A673 (cell line): Measurements from ENCODE around the gene KCNT2. TPM values are rescaled to one million over a fixed set of nuclear protein-coding genes. Genes with fewer than 3 reads are reported as not detected.

Experiments used
- BruUV-seq: library from RNA; stranded (reverse); fragments of 400-500 nt; replicated peaks from 2 replicates; lab custom pipeline; 2021; lab: Mats Ljungman, UMichigan
- CTCF ChIA-PET: fragments of 300-600 bp; sonication (Branson Sonifier 250); formaldehyde crosslinking; loops from one replicate; lab custom pipeline; 2022; ENCODE audit warnings: antibody characterized with exemption; lab: Charles Lee
- POLR2A ChIA-PET: fragments of 300-600 bp; sonication (Branson Sonifier 250); formaldehyde crosslinking; loops from one replicate; lab custom pipeline; 2022; ENCODE audit warnings: antibody characterized with exemption; ENCODE audit not compliant: low non-redundant PET; lab: Charles Lee
- DNase-seq: peaks from one replicate; pipeline ENCODE4 v3.0.0-alpha.2; 2015; ENCODE audit warnings: low spot score
- H3K27ac ChIP-seq: fragments of 200-600 bp; sonication (generic); 2 replicates; pipeline ENCODE4 v1.5.1; 2016; ENCODE audit warnings: mixed run types, low read depth, mild to moderate bottlenecking, mixed read lengths, antibody characterized with exemption, low read length; ENCODE audit not compliant: poor library complexity, severe bottlenecking
- H3K27me3 ChIP-seq: fragments of 200-600 bp; sonication (generic); replicated peaks from 2 replicates; pipeline ENCODE4 v1.6.1; 2017; ENCODE audit warnings: mixed run types, low read depth, mild to moderate bottlenecking, mixed read lengths, antibody characterized with exemption, low read length; ENCODE audit not compliant: insufficient read depth, poor library complexity
- H3K36me3 ChIP-seq: fragments of 200-600 bp; sonication (generic); 2 replicates; pipeline ENCODE4 v1.6.1; 2016; ENCODE audit warnings: mixed run types, mild to moderate bottlenecking, mixed read lengths, antibody characterized with exemption, low read length; ENCODE audit not compliant: insufficient read depth, poor library complexity, severe bottlenecking
- H3K4me1 ChIP-seq: fragments of 200-600 bp; sonication (generic); 2 replicates; pipeline ENCODE4 v1.6.1; 2017; ENCODE audit warnings: mixed run types, mild to moderate bottlenecking, mixed read lengths, antibody characterized with exemption, low read length; ENCODE audit not compliant: insufficient read depth, poor library complexity, severe bottlenecking
- H3K4me3 ChIP-seq: fragments of 200-600 bp; sonication (generic); 2 replicates; pipeline ENCODE4 v1.5.1; 2016; ENCODE audit warnings: low read depth, mixed run types, mild to moderate bottlenecking, mixed read lengths, low read length; ENCODE audit not compliant: poor library complexity, severe bottlenecking
- H3K9me3 ChIP-seq: fragments of 200-600 bp; sonication (generic); 2 replicates; pipeline ENCODE4 v1.6.1; 2016; ENCODE audit warnings: mixed run types, low read depth, mild to moderate bottlenecking, mixed read lengths, antibody characterized with exemption, low read length; ENCODE audit not compliant: poor library complexity, severe bottlenecking
- CTCF ChIP-seq: fragments of 300-800, 200-600 bp; sonication (generic); conservative IDR thresholded peaks from 2 replicates; pipeline ENCODE4 v1.5.1; 2017; ENCODE audit warnings: low read depth, mild to moderate bottlenecking, antibody characterized with exemption, low read length, moderate library complexity, mixed read lengths
- EZH2 ChIP-seq: fragments of 200-600 bp; sonication (generic); IDR thresholded peaks from 2 replicates; pipeline ENCODE4 v1.6.1; 2017; ENCODE audit warnings: borderline replicate concordance, low read depth, mild to moderate bottlenecking, mixed read lengths, antibody characterized with exemption, low read length; ENCODE audit not compliant: poor library complexity, severe bottlenecking
- intact Hi-C: fragments of 100-400 bp; cut with micrococcal nuclease; formaldehyde crosslinking; loops from one replicate; pipeline ENCODE4 v1.10.0; 2022; ENCODE audit not compliant: unreplicated experiment
- total RNA-seq: library from RNA; stranded (reverse); gene quantifications from 2 replicates; pipeline ENCODE4 v1.2.3, GENCODE V29; 2021

Gene KCNT2
- total RNA-seq, 1 experiment from 2014 or later, result 1.2 TPM

DNA sequence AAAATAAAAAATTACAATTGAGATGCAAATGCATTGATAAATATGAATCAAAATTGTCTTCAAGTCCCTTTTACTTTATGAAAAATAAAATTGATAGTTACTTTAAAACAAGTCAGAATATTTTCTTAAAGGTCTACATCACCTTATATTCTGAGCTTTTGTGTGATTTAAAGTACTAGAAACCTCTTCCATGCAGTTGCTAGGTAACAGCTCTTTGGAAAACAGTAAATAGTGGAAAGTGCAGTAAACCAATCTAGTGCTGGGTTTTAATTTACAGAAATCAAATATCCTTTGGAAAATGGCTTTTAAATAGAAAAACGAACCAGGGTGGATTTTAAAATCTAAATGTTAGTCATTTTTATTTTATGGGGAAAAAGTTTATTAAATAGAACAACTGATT, 227.9 kb downstream of the KCNT2 start:
- POLR2A ChIA-PET, result no interaction called here
- H3K4me1 ChIP-seq, result no peaks in the 10 kb centered on the region
- CTCF ChIA-PET, result no interaction called here
- TF ChIP-seq EZH2 (no peak), CTCF (no peak)
- no peak overlapping the region for H3K4me3 ChIP-seq
- no peak for DNase-seq
- BruUV-seq, result no TSS peak
- intact Hi-C loops, result no loop called here
- H3K27me3 ChIP-seq, result no peaks in the 10 kb centered on the region
- no peaks in the 10 kb centered on the region for H3K9me3 ChIP-seq
- no peak overlapping the region for H3K27ac ChIP-seq
- H3K36me3 ChIP-seq, result no peaks in the 10 kb centered on the region

DNA sequence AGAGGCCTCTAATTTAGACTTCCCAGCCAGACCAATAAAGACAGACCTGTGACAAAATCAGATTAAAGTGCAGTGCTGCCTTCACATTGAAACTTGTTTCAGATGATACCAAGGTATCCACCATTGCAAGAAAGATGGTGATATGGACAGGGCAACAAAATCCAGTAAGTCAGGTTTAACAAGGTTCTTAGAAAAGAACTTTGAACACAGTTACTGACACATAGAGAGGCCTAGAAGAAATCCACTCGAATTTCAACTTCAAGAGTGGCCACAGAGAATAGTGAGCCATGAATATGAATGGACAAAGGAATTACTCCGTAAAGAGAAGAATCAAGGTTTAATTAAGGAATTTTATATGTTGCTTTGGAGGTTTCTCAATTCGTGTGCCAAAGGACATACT, 230.4 kb downstream of the KCNT2 start:
- no TSS peak for BruUV-seq
- H3K27me3 ChIP-seq, result no peaks in the 10 kb centered on the region
- no peak overlapping the region for H3K4me3 ChIP-seq
- ChIA-PET CTCF (no interaction called here), POLR2A (no interaction called here)
- no peaks in the 10 kb centered on the region for H3K36me3 ChIP-seq
- H3K4me1 ChIP-seq, result no peaks in the 10 kb centered on the region
- no peak overlapping the region for H3K27ac ChIP-seq
- TF ChIP-seq EZH2 (no peak), CTCF (no peak)
- intact Hi-C loops, result no loop called here
- no peak for DNase-seq
- no peaks in the 10 kb centered on the region for H3K9me3 ChIP-seq

DNA sequence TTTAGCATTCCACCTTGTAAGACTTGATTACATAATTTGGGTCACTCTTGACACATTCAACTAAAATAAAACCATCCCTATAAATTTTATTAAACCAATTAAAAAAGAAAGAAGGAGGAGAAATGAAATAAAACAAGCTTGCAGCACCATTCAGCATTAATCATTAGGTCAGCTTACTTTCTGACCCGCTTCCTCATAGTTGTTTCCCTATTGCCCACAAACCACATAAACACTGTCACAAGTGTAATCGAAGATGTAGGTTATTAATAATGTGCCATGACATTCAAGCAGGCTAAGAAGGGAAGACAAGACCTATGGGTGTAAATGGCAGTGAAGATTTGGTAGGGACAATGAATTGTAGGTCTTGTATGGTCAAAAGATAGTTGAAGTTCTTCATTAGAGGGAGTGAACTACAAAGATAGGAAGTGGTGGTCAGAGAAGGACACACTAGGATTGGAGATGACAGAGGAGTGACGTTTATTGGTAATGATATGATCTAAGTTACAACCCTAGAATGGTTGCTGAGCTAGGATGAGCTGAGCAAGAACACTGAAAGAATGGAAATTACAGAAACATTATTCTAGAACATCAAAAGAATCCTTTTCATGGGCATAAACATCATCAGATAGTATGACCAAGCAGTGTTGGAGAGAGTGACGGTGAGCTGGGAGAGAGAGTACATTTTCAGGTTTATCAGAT, 231.5 kb downstream of the KCNT2 start:
- ChIA-PET CTCF (no interaction called here), POLR2A (no interaction called here)
- no TSS peak for BruUV-seq
- H3K27me3 ChIP-seq, result no peaks in the 10 kb centered on the region
- DNase-seq, result no peak
- no peak overlapping the region for H3K27ac ChIP-seq
- no peak overlapping the region for H3K4me3 ChIP-seq
- H3K4me1 ChIP-seq, result no peaks in the 10 kb centered on the region
- no peaks in the 10 kb centered on the region for H3K9me3 ChIP-seq
- no peak for TF ChIP-seq EZH2
- no peak for TF ChIP-seq CTCF
- intact Hi-C loops, result no loop called here
- no peaks in the 10 kb centered on the region for H3K36me3 ChIP-seq
